Measurements from ENCODE around the gene RNF41. TPM values are rescaled to one million over a fixed set of nuclear protein-coding genes. Genes with fewer than 3 reads are reported as not detected.
"Not testable (repeated sequence)": the region's sequence is repeated elsewhere in the genome, so short reads cannot be mapped to it uniquely, and the experiment has no call there.

RNF41 gene
- total RNA-seq, 4 donors from 2014 or later, result 33.3 to 46.5 (median 42.1) TPM

GRCh38 chr12:56202366-56202765 lies 19.4 kb downstream of the RNF41 start:
- intact Hi-C loops (cut with DNase I; ENCODE audit: low total_unique reads), result no loop called here
- DNase-seq (ENCODE audit: low spot score in 2 of 2), result no peak
- no peak for TF ChIP-seq CTCF (IDR thresholded peaks at IDR 0.05)
- no peak for TF ChIP-seq POLR2A (IDR thresholded peaks at IDR 0.05)
- no peak overlapping the region for H3K4me3 ChIP-seq (ENCODE audit: low read depth, poor library complexity, severe bottlenecking)
- WGBS, 2 donors, result 32 to 38% methylated on average over 1 of the region's 1 CpG

- TF ChIP-seq CTCF (IDR thresholded peaks at IDR 0.05) (no peak), POLR2A (IDR thresholded peaks at IDR 0.05) (no peak)
- WGBS, 2 donors, result 76 to 78% methylated on average over 1 of the region's 1 CpG
- intact Hi-C loops (cut with DNase I; ENCODE audit: low total_unique reads), result no loop called here
- no peak overlapping the region for H3K4me3 ChIP-seq (ENCODE audit: low read depth, poor library complexity, severe bottlenecking)
- DNase-seq (ENCODE audit: low spot score in 2 of 2), result no peak
Measured at GRCh38 chr12:56198836-56199235, 22.9 kb downstream of the RNF41 start.

GRCh38 chr12:56197921-56198635 lies 23.6 kb downstream of the RNF41 start:
- TF ChIP-seq POLR2A (IDR thresholded peaks at IDR 0.05) (no peak), CTCF (IDR thresholded peaks at IDR 0.05) (no peak)
- intact Hi-C loops (cut with DNase I; ENCODE audit: low total_unique reads), result no loop called here
- 87% methylated on average over 9 of the region's 9 CpGs for whole genome bisulfite sequencing, 2 donors
- H3K4me3 ChIP-seq (ENCODE audit: low read depth, poor library complexity, severe bottlenecking), result no peak overlapping the region
- no peak for DNase-seq (ENCODE audit: low spot score in 2 of 2)

- intact Hi-C loops (cut with DNase I; ENCODE audit: low total_unique reads); H3K4me3 ChIP-seq (ENCODE audit: low read depth, poor library complexity, severe bottlenecking); DNase-seq (ENCODE audit: low spot score in 2 of 2): not testable (repeated sequence)
- 75 to 78% methylated on average over 11 of the region's 11 CpGs for WGBS, 2 donors
Measured at GRCh38 chr12:56196818-56197550, 24.7 kb downstream of the RNF41 start.

GRCh38 chr12:56193025-56193578 lies 28.6 kb downstream of the RNF41 start:
- 50 to 68% methylated on average over 1 of the region's 1 CpG for WGBS, 2 donors
- TF ChIP-seq POLR2A (IDR thresholded peaks at IDR 0.05), result no peak
- peak in 1 of 3 donors; percentile 12 for TF ChIP-seq CTCF (IDR thresholded peaks at IDR 0.05)
- intact Hi-C loops (cut with DNase I; ENCODE audit: low total_unique reads), result loop anchor here (5.0 kb wide), 1 partner anchor 274 kb away; the partner anchor contains the start of gene SPRYD4
- peak in 1 of 2 donors; percentile 81 for DNase-seq (ENCODE audit: low spot score in 2 of 2)
- H3K4me3 ChIP-seq (ENCODE audit: low read depth, poor library complexity, severe bottlenecking), result no peak overlapping the region

GRCh38 chr12:56192582-56192981 lies 29.1 kb downstream of the RNF41 start:
- intact Hi-C loops (cut with DNase I; ENCODE audit: low total_unique reads), result loop anchor here (5.0 kb wide), 1 partner anchor 275 kb away; the partner anchor contains the start of gene SPRYD4
- H3K4me3 ChIP-seq (ENCODE audit: low read depth, poor library complexity, severe bottlenecking), result no peak overlapping the region
- DNase-seq (ENCODE audit: low spot score in 2 of 2), result no peak
- TF ChIP-seq CTCF (IDR thresholded peaks at IDR 0.05) (no peak), POLR2A (IDR thresholded peaks at IDR 0.05) (no peak)
